Measurements from ENCODE around the gene OTOF.

The OTOF gene

DNA sequence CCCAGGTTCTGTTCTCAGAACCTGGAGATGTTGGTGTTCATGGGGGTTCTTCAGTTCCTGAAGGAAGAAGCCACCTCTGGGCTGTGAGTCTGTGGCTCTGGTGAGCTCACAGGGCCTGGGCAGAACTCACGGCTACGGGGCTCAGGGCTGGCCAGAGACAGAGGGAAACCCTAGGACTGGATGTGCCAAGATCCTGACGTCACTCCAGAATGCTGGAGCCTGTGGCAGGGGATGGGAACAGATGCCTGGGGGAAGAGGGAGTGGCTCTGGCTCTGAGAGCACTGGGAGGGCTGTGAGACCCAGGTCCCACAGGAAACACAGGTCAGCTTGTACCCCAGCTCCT, at the start of gene OTOF:
Gene OTOF (minus strand): TSS at position 214 of the 343 bp plus-strand sequence.
- Histone ChIP-seq H3K27me3 (ENCODE audit: insufficient read depth, low read length) (no peaks in the 10 kb centered on the region), H3K27ac (ENCODE audit: low read length) (no peak within 1 kb of the TSS), H3K9me3 (ENCODE audit: insufficient read depth, low read depth, low read length) (no peaks in the 10 kb centered on the region), H3K4me3 (ENCODE audit: low read length) (no peak within 1 kb of the TSS), H3K36me3 (ENCODE audit: insufficient read depth, low read depth, low read length) (no peaks in the 10 kb centered on the region), H3K9ac (ENCODE audit: low read depth, low read length) (no peak within 1 kb of the TSS), H3K4me1 (ENCODE audit: insufficient read depth, low read length) (no peaks in the 10 kb centered on the region)

DNA sequence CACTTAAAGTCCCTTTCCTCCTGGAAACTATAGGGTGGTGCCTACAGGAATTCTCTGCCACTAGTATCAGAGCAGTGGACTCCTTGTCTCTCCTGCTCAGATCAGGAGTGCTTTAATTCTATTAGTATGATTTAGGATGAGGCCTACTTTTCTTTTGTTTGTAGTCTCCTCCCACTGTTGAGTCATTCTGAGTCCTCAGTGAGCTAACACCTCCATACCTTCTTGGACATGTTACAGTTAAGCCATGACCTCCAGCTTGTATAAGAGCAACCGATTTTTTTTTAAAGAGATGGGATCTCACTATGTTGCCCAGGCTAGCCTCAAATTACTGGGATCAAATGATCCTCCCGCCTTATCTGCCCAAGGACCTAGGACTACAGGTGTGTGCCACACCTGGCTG, 48.7 kb upstream of the OTOF start:
- Histone ChIP-seq H3K9me3 (ENCODE audit: insufficient read depth, low read depth, low read length) (no peaks in the 10 kb centered on the region), H3K4me3 (ENCODE audit: low read length) (no peak overlapping the region), H3K27me3 (ENCODE audit: insufficient read depth, low read length) (no peaks in the 10 kb centered on the region), H3K9ac (ENCODE audit: low read depth, low read length) (no peak overlapping the region), H3K27ac (ENCODE audit: low read length) (no peak overlapping the region), H3K36me3 (ENCODE audit: insufficient read depth, low read depth, low read length) (no peaks in the 10 kb centered on the region), H3K4me1 (ENCODE audit: insufficient read depth, low read length) (0 out of 2 replicates have a peak, but pooled peaks cover 3% of the 10 kb centered on the region)

DNA sequence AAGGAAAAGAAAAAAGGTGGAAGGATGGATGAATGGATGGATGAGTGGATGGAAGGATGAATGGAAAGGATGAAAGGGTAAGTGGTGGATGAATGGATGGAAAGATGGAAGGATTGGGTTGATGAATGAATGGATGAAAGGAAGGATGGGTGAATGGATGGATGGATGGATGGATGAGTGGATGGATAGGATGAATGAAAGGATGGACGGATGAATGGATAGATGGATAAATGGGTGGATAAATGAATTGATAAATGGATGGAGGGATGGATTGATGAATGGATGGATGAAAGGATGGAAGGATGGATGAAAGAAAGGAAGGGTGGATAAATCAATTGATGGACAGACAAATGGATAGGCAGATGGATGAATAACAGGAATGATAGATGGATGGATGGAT, 48.2 kb upstream of the OTOF start:
- H3K27ac ChIP-seq (ENCODE audit: low read length), result no peak overlapping the region
- H3K36me3 ChIP-seq (ENCODE audit: insufficient read depth, low read depth, low read length), result no peaks in the 10 kb centered on the region
- H3K4me3 ChIP-seq (ENCODE audit: low read length), result no peak overlapping the region
- H3K4me1 ChIP-seq (ENCODE audit: insufficient read depth, low read length), result 0 out of 2 replicates have a peak, but pooled peaks cover 3% of the 10 kb centered on the region
- H3K9me3 ChIP-seq (ENCODE audit: insufficient read depth, low read depth, low read length), result no peaks in the 10 kb centered on the region
- H3K9ac ChIP-seq (ENCODE audit: low read depth, low read length), result no peak overlapping the region
- H3K27me3 ChIP-seq (ENCODE audit: insufficient read depth, low read length), result no peaks in the 10 kb centered on the region

DNA sequence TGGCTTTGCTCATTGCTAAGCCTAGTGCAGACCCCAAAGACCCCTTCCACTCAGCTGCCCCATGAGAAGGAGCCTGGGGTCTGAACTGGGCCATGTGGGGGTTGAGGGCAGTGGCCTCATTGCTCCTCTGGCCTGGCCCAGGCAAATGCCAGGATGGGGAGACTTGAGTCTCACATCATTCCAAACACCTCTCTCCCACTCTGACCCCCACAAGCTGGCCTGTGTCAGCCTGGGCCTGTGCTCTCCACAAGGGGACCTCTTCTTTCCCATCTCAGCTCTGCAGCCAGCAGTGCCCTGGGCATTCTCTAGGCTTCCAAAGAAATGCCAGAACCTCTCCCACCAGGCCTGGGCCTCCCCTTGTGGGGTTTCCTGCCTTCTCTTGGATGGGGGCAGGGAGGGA, 45.8 kb upstream of the OTOF start:
- Histone ChIP-seq H3K27ac (ENCODE audit: low read length) (no peak overlapping the region), H3K4me1 (ENCODE audit: insufficient read depth, low read length) (no peaks in the 10 kb centered on the region), H3K9ac (ENCODE audit: low read depth, low read length) (no peak overlapping the region), H3K27me3 (ENCODE audit: insufficient read depth, low read length) (no peaks in the 10 kb centered on the region; the same call in 1 of the 2 replicates), H3K36me3 (ENCODE audit: insufficient read depth, low read depth, low read length) (no peaks in the 10 kb centered on the region), H3K9me3 (ENCODE audit: insufficient read depth, low read depth, low read length) (no peaks in the 10 kb centered on the region), H3K4me3 (ENCODE audit: low read length) (no peak overlapping the region)

- Histone ChIP-seq H3K4me3 (ENCODE audit: low read length) (no peak overlapping the region), H3K4me1 (ENCODE audit: insufficient read depth, low read length) (no peaks in the 10 kb centered on the region), H3K9ac (ENCODE audit: low read depth, low read length) (no peak overlapping the region), H3K36me3 (ENCODE audit: insufficient read depth, low read depth, low read length) (no peaks in the 10 kb centered on the region), H3K9me3 (ENCODE audit: insufficient read depth, low read depth, low read length) (no peaks in the 10 kb centered on the region), H3K27me3 (ENCODE audit: insufficient read depth, low read length) (no peaks in the 10 kb centered on the region; the same call in 1 of the 2 replicates), H3K27ac (ENCODE audit: low read length) (no peak overlapping the region)
Observed at GRCh38 chr2:26522751-26523171, 44.8 kb upstream of the OTOF start.

- H3K27ac ChIP-seq (ENCODE audit: low read length), result no peak overlapping the region
- H3K4me1 ChIP-seq (ENCODE audit: insufficient read depth, low read length), result no peaks in the 10 kb centered on the region
- no peaks in the 10 kb centered on the region for H3K36me3 ChIP-seq (ENCODE audit: insufficient read depth, low read depth, low read length)
- H3K9ac ChIP-seq (ENCODE audit: low read depth, low read length), result no peak overlapping the region
- H3K4me3 ChIP-seq (ENCODE audit: low read length), result no peak overlapping the region
- H3K9me3 ChIP-seq (ENCODE audit: insufficient read depth, low read depth, low read length), result no peaks in the 10 kb centered on the region
- no peaks in the 10 kb centered on the region; the same call in 1 of the 2 replicates for H3K27me3 ChIP-seq (ENCODE audit: insufficient read depth, low read length)
Observed at GRCh38 chr2:26522325-26522724, 44.4 kb upstream of the OTOF start.

DNA sequence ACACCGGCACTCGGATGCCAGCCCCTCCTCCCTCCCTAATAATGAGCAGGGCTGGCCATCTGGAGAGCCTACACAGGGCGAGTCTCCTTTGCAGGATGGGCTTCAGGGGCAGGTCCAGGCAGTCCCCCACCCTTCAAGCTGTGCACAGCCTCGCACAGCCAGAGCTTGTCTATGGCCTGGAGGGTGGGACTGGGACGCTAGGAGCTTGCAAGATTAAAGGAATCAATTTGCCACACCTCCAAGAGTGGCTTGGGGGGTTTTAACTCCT, 43.9 kb upstream of the OTOF start:
- Histone ChIP-seq H3K9ac (ENCODE audit: low read depth, low read length) (no peak overlapping the region), H3K36me3 (ENCODE audit: insufficient read depth, low read depth, low read length) (no peaks in the 10 kb centered on the region), H3K27ac (ENCODE audit: low read length) (no peak overlapping the region), H3K4me3 (ENCODE audit: low read length) (no peak overlapping the region), H3K9me3 (ENCODE audit: insufficient read depth, low read depth, low read length) (no peaks in the 10 kb centered on the region), H3K4me1 (ENCODE audit: insufficient read depth, low read length) (no peaks in the 10 kb centered on the region), H3K27me3 (ENCODE audit: insufficient read depth, low read length) (no peaks in the 10 kb centered on the region; the same call in 1 of the 2 replicates)

GRCh38 chr2:26521054-26521912, 43.4 kb upstream of the OTOF start:
- no peak overlapping the region for H3K4me3 ChIP-seq (ENCODE audit: low read length)
- H3K36me3 ChIP-seq (ENCODE audit: insufficient read depth, low read depth, low read length), result no peaks in the 10 kb centered on the region
- H3K27ac ChIP-seq (ENCODE audit: low read length), result no peak overlapping the region
- H3K27me3 ChIP-seq (ENCODE audit: insufficient read depth, low read length), result no peaks in the 10 kb centered on the region; the same call in 1 of the 2 replicates
- no peak overlapping the region for H3K9ac ChIP-seq (ENCODE audit: low read depth, low read length)
- no peaks in the 10 kb centered on the region for H3K4me1 ChIP-seq (ENCODE audit: insufficient read depth, low read length)
- no peaks in the 10 kb centered on the region for H3K9me3 ChIP-seq (ENCODE audit: insufficient read depth, low read depth, low read length)

DNA sequence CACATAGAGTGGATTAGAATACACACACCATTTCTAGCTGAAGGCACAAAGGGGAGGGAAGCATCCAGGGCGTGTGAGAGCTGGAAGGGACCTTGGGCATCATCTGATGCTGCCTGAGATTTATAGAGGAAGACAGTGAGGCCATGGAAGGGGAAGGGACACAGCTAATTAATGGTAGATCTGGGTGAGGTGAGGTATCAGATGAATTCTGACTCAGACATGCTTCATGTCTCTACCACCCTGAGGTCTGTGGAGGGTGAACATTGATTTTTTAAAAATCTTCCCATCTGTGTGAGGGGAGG, 42.2 kb upstream of the OTOF start:
- Histone ChIP-seq H3K36me3 (ENCODE audit: insufficient read depth, low read depth, low read length) (no peaks in the 10 kb centered on the region), H3K9me3 (ENCODE audit: insufficient read depth, low read depth, low read length) (no peaks in the 10 kb centered on the region), H3K27me3 (ENCODE audit: insufficient read depth, low read length) (no peaks in the 10 kb centered on the region; the same call in 1 of the 2 replicates), H3K9ac (ENCODE audit: low read depth, low read length) (no peak overlapping the region), H3K4me3 (ENCODE audit: low read length) (no peak overlapping the region), H3K27ac (ENCODE audit: low read length) (no peak overlapping the region), H3K4me1 (ENCODE audit: insufficient read depth, low read length) (no peaks in the 10 kb centered on the region)

DNA sequence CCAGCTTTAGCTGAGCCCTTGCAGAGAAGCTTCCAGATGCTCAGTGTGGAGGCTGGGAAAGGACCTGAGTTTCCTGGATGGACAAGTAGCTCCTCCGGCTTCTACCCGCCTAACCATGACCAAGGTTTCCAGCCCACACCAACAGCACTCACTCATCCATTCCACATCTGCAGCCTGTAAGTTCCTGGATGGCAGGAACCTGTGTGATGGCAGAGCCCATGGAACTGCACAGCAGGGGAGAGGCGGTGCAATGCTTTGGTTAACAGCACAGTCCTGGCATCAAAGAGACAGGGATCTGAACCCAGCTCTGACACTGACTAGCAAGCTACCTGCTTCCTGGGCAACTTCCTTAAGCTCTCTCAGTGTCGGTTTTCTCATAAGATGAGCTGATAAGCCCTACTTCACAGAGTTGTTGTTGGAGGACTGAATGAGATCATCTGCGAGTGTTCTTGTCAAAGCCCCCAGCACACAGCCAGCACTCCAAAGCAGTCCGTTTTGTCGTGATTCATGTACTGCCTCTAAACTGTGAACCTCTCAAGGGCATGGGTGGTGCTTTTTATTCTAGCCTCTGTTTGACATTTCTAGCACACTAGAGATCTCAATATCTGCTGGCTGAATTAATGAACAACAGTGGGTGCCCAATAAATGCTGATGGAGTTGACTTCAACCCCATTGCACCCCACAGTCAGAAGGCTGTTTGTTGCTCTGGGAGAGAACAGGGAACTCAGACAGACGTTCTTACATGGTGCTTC, 41.6 kb upstream of the OTOF start:
- Histone ChIP-seq H3K9me3 (ENCODE audit: insufficient read depth, low read depth, low read length) (no peaks in the 10 kb centered on the region), H3K4me3 (ENCODE audit: low read length) (no peak overlapping the region), H3K27me3 (ENCODE audit: insufficient read depth, low read length) (no peaks in the 10 kb centered on the region; the same call in 1 of the 2 replicates), H3K9ac (ENCODE audit: low read depth, low read length) (no peak overlapping the region), H3K36me3 (ENCODE audit: insufficient read depth, low read depth, low read length) (no peaks in the 10 kb centered on the region), H3K4me1 (ENCODE audit: insufficient read depth, low read length) (no peaks in the 10 kb centered on the region), H3K27ac (ENCODE audit: low read length) (no peak overlapping the region)

GRCh38 chr2:26516781-26517180, 38.9 kb upstream of the OTOF start:
- no peak overlapping the region for H3K4me3 ChIP-seq (ENCODE audit: low read length)
- no peaks in the 10 kb centered on the region; the same call in 1 of the 2 replicates for H3K27me3 ChIP-seq (ENCODE audit: insufficient read depth, low read length)
- no peak overlapping the region for H3K27ac ChIP-seq (ENCODE audit: low read length)
- no peaks in the 10 kb centered on the region for H3K9me3 ChIP-seq (ENCODE audit: insufficient read depth, low read depth, low read length)
- H3K4me1 ChIP-seq (ENCODE audit: insufficient read depth, low read length), result no peaks in the 10 kb centered on the region
- H3K36me3 ChIP-seq (ENCODE audit: insufficient read depth, low read depth, low read length), result no peaks in the 10 kb centered on the region
- no peak overlapping the region for H3K9ac ChIP-seq (ENCODE audit: low read depth, low read length)

DNA sequence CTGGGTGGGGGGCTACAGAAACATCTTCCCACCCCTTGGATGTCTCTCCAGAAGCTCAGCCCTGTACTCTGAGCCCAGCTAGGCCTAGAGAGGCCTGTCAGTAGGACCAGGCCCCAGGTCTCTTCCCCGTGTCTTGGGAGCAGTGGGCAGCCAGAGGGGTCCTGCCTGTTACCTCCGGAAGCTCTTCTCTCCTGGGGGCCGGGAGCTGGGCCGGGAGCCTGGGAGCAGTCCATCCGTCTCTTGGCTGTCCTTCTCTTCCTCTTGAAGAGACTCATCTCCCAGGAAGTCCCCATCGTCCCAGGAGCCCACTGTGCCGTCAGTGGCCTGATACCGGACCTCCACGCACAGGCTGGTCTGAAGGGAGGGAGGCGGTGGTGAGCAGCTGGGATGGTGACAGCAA, 38.3 kb upstream of the OTOF start:
- Histone ChIP-seq H3K36me3 (ENCODE audit: insufficient read depth, low read depth, low read length) (no peaks in the 10 kb centered on the region), H3K27me3 (ENCODE audit: insufficient read depth, low read length) (no peaks in the 10 kb centered on the region; the same call in 1 of the 2 replicates), H3K9ac (ENCODE audit: low read depth, low read length) (no peak overlapping the region), H3K4me1 (ENCODE audit: insufficient read depth, low read length) (no peaks in the 10 kb centered on the region), H3K4me3 (ENCODE audit: low read length) (no peak overlapping the region), H3K9me3 (ENCODE audit: insufficient read depth, low read depth, low read length) (no peaks in the 10 kb centered on the region), H3K27ac (ENCODE audit: low read length) (no peak overlapping the region)
